Hepatocyte (in vitro differentiated cells): ENCODE results near the gene RPP30. TPM values are rescaled to one million over a fixed set of nuclear protein-coding genes. Genes with fewer than 3 reads are reported as not detected.

Experiments
- DNase-seq: peaks from one replicate; pipeline ENCODE4 v3.0.0-alpha.2; 2016; ENCODE audit warnings: low spot score
- H2AFZ ChIP-seq: fragments of 200-600 bp; sonication (generic); 2 replicates; pipeline ENCODE4 v1.6.0; 2016; ENCODE audit warnings: antibody characterized with exemption, mild to moderate bottlenecking
- H3K27ac ChIP-seq: fragments of 200-600 bp; sonication (generic); 2 replicates; pipeline ENCODE4 v1.5.1; 2016; ENCODE audit warnings: mild to moderate bottlenecking
- H3K27me3 ChIP-seq: fragments of 200-600 bp; sonication (generic); 2 replicates; pipeline ENCODE4 v1.6.1; 2016
- H3K36me3 ChIP-seq: fragments of 200-600 bp; sonication (generic); replicated peaks from 2 replicates; pipeline ENCODE4 v1.5.1; 2016; ENCODE audit warnings: low read depth; ENCODE audit not compliant: insufficient read depth
- H3K4me1 ChIP-seq: fragments of 200-600 bp; sonication (generic); 2 replicates; pipeline ENCODE4 v1.5.1; 2016; ENCODE audit warnings: mild to moderate bottlenecking, moderate library complexity; ENCODE audit not compliant: insufficient read depth
- H3K4me2 ChIP-seq: fragments of 200-600 bp; sonication (generic); 2 replicates; pipeline ENCODE4 v1.6.0; 2016
- H3K4me3 ChIP-seq: fragments of 200-600 bp; sonication (generic); 2 replicates; pipeline ENCODE4 v1.5.1; 2016; ENCODE audit warnings: mild to moderate bottlenecking
- H3K79me2 ChIP-seq: fragments of 200-600 bp; sonication (generic); 2 replicates; pipeline ENCODE4 v1.6.0; 2017; ENCODE audit warnings: mild to moderate bottlenecking
- H3K9me2 ChIP-seq: fragments of 200-600 bp; sonication (generic); replicated peaks from 2 replicates; pipeline ENCODE4 v1.6.0; 2017; ENCODE audit warnings: mild to moderate bottlenecking; ENCODE audit not compliant: insufficient read depth
- H3K9me3 ChIP-seq: fragments of 200-600 bp; sonication (generic); 2 replicates; pipeline ENCODE4 v1.5.1; 2016; ENCODE audit warnings: low read depth, mild to moderate bottlenecking
- H4K20me1 ChIP-seq: fragments of 200-600 bp; sonication (generic); 2 replicates; pipeline ENCODE4 v1.6.0; 2016; ENCODE audit warnings: mild to moderate bottlenecking; ENCODE audit not compliant: insufficient read depth, poor library complexity, severe bottlenecking
- CTCF ChIP-seq: fragments of 200-600 bp; sonication (generic); IDR thresholded peaks from 2 replicates; pipeline ENCODE4 v1.5.1; 2016; ENCODE audit warnings: antibody characterized with exemption, mild to moderate bottlenecking; ENCODE audit not compliant: poor library complexity
- EZH2 ChIP-seq: fragments of 200-600 bp; sonication (generic); IDR thresholded peaks from 2 replicates; pipeline ENCODE4 v1.6.1; 2016; ENCODE audit warnings: antibody characterized with exemption, mild to moderate bottlenecking, borderline replicate concordance
- EZH2phosphoT487 ChIP-seq: fragments of 200-600 bp; sonication (generic); IDR thresholded peaks from one replicate; pipeline ENCODE4 v1.6.1; 2018; ENCODE audit warnings: antibody characterized with exemption, mild to moderate bottlenecking, low read depth, moderate library complexity; ENCODE audit not compliant: unreplicated experiment, severe bottlenecking
- WGBS: methylation state at CpG from one replicate; pipeline ENCODE4 v1.1.6; 2016; ENCODE audit warnings: low lambda C conversion rate; ENCODE audit errors: missing lambda C conversion rate; 5-methylcytosine and 5-hydroxymethylcytosine counted together
- polyA plus RNA-seq: library from polyadenylated mRNA; unstranded; fragments of >200 nt; fragmentation: Nextera tagmentation; extraction: Ambion mirVana; gene quantifications from 2 replicates; pipeline ENCODE4 v1.2.1, GENCODE V29; 2016
- total RNA-seq: library from RNA; depleted of rRNA; stranded (reverse); fragments of >200 nt; gene quantifications from 2 replicates; pipeline ENCODE4 v1.2.3, GENCODE V29; 2014

Gene RPP30
- total and polyA plus RNA-seq, 2 experiments from 2014 or later = 33.1 to 38.6 TPM

- Histone ChIP-seq H3K27me3 (no peaks in the 10 kb centered on the region), H3K79me2 (no peaks in the 10 kb centered on the region), H4K20me1 (no peaks in the 10 kb centered on the region), H2AFZ (no peak overlapping the region), H3K36me3 (no peaks in the 10 kb centered on the region), H3K27ac (peak overlapping the region; percentile 67), H3K9me3 (no peaks in the 10 kb centered on the region), H3K4me1 (peaks cover 6% of the 10 kb centered on the region), H3K4me2 (peak overlapping the region; percentile 33), H3K9me2 (no peaks in the 10 kb centered on the region), H3K4me3 (no peak overlapping the region)
- DNase-seq = no peak
- no peak for TF ChIP-seq EZH2
- TF ChIP-seq CTCF = no peak
- no peak for TF ChIP-seq EZH2phosphoT487
- WGBS = 59% methylated on average over 8 of the region's 8 CpGs
Measured at GRCh38 chr10:90919683-90920574, 48.2 kb downstream of the RPP30 start.

- H3K27me3 ChIP-seq = no peaks in the 10 kb centered on the region
- peak within 1 kb of the TSS; percentile 33 for H3K4me2 ChIP-seq
- peaks cover 6% of the 10 kb centered on the region for H3K4me1 ChIP-seq
- no peaks in the 10 kb centered on the region for H3K36me3 ChIP-seq
- H3K9me2 ChIP-seq = no peaks in the 10 kb centered on the region
- no peak within 1 kb of the TSS for H3K4me3 ChIP-seq
- no peaks in the 10 kb centered on the region for H3K9me3 ChIP-seq
- DNase-seq = peak; percentile 79
- H4K20me1 ChIP-seq = no peaks in the 10 kb centered on the region
- 20% methylated on average over 5 of the region's 5 CpGs for WGBS
- H3K27ac ChIP-seq = peak within 1 kb of the TSS; percentile 76
- no peaks in the 10 kb centered on the region for H3K79me2 ChIP-seq
- TF ChIP-seq CTCF = no peak
- no peak for TF ChIP-seq EZH2phosphoT487
- no peak for TF ChIP-seq EZH2
- no peak within 1 kb of the TSS for H2AFZ ChIP-seq
Measured at GRCh38 chr10:90920986-90921666, 49.4 kb downstream of the RPP30 start, which contains the start of gene ANKRD1. ANKRD1 (minus strand) TSS chr10:90921087; CDS start chr10:90921027, 60 bp downstream.

- no peaks in the 10 kb centered on the region for H4K20me1 ChIP-seq
- peaks cover 6% of the 10 kb centered on the region for H3K4me1 ChIP-seq
- TF ChIP-seq CTCF (no peak), EZH2 (no peak), EZH2phosphoT487 (no peak)
- no peaks in the 10 kb centered on the region for H3K79me2 ChIP-seq
- DNase-seq = no peak
- no peak overlapping the region for H3K4me3 ChIP-seq
- H3K9me3 ChIP-seq = no peaks in the 10 kb centered on the region
- H3K27ac ChIP-seq = peak overlapping the region; percentile 76
- no peaks in the 10 kb centered on the region for H3K27me3 ChIP-seq
- H2AFZ ChIP-seq = no peak overlapping the region
- WGBS = 70% methylated on average over 3 of the region's 3 CpGs
- no peaks in the 10 kb centered on the region for H3K36me3 ChIP-seq
- H3K9me2 ChIP-seq = no peaks in the 10 kb centered on the region
- no peak overlapping the region for H3K4me2 ChIP-seq
Measured at GRCh38 chr10:90921906-90922305, 50.1 kb downstream of the RPP30 start.
